ENCODE measurements around the gene ACAA1.

- no peak for TF ChIP-seq MAX (IDR thresholded peaks at IDR 0.05)
- TF ChIP-seq, protein P1, sequence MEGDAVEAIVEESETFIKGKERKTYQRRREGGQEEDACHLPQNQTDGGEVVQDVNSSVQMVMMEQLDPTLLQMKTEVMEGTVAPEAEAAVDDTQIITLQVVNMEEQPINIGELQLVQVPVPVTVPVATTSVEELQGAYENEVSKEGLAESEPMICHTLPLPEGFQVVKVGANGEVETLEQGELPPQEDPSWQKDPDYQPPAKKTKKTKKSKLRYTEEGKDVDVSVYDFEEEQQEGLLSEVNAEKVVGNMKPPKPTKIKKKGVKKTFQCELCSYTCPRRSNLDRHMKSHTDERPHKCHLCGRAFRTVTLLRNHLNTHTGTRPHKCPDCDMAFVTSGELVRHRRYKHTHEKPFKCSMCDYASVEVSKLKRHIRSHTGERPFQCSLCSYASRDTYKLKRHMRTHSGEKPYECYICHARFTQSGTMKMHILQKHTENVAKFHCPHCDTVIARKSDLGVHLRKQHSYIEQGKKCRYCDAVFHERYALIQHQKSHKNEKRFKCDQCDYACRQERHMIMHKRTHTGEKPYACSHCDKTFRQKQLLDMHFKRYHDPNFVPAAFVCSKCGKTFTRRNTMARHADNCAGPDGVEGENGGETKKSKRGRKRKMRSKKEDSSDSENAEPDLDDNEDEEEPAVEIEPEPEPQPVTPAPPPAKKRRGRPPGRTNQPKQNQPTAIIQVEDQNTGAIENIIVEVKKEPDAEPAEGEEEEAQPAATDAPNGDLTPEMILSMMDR (IDR thresholded peaks at IDR 0.05; ENCODE audit: low read depth, low read length, missing input control) = no peak
- TF ChIP-seq ATF3 (IDR thresholded peaks at IDR 0.05) = no peak
- no peak for TF ChIP-seq TAF1 (conservative IDR thresholded peaks at IDR 0.05)
- TF ChIP-seq JUND (IDR thresholded peaks at IDR 0.05) = no peak
- no peak for TF ChIP-seq HNF4A (conservative IDR thresholded peaks at IDR 0.05)
- TF ChIP-seq EGR1 (IDR thresholded peaks at IDR 0.05; ENCODE audit: low read depth in 2 of 2) = no peak
- no peak for TF ChIP-seq FOXA2 (IDR thresholded peaks at IDR 0.05)
- TF ChIP-seq RAD21 (IDR thresholded peaks at IDR 0.05) = no peak
- TF ChIP-seq, protein P2, sequence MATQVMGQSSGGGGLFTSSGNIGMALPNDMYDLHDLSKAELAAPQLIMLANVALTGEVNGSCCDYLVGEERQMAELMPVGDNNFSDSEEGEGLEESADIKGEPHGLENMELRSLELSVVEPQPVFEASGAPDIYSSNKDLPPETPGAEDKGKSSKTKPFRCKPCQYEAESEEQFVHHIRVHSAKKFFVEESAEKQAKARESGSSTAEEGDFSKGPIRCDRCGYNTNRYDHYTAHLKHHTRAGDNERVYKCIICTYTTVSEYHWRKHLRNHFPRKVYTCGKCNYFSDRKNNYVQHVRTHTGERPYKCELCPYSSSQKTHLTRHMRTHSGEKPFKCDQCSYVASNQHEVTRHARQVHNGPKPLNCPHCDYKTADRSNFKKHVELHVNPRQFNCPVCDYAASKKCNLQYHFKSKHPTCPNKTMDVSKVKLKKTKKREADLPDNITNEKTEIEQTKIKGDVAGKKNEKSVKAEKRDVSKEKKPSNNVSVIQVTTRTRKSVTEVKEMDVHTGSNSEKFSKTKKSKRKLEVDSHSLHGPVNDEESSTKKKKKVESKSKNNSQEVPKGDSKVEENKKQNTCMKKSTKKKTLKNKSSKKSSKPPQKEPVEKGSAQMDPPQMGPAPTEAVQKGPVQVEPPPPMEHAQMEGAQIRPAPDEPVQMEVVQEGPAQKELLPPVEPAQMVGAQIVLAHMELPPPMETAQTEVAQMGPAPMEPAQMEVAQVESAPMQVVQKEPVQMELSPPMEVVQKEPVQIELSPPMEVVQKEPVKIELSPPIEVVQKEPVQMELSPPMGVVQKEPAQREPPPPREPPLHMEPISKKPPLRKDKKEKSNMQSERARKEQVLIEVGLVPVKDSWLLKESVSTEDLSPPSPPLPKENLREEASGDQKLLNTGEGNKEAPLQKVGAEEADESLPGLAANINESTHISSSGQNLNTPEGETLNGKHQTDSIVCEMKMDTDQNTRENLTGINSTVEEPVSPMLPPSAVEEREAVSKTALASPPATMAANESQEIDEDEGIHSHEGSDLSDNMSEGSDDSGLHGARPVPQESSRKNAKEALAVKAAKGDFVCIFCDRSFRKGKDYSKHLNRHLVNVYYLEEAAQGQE (IDR thresholded peaks at IDR 0.05) = no peak
- no peak for TF ChIP-seq SP1 (IDR thresholded peaks at IDR 0.05)
- TF ChIP-seq NR2F2 (IDR thresholded peaks at IDR 0.05) = no peak
Observed at GRCh38 chr3:38163841-38164642, 27.1 kb upstream of the ACAA1 start.

Data from liver (tissue), 3 donors.